ENCODE data around the gene ARHGAP42.
A peak's percentile ranks its signal among the peaks of the same experiment; 100 is the strongest.

Gene ARHGAP42, protein sequence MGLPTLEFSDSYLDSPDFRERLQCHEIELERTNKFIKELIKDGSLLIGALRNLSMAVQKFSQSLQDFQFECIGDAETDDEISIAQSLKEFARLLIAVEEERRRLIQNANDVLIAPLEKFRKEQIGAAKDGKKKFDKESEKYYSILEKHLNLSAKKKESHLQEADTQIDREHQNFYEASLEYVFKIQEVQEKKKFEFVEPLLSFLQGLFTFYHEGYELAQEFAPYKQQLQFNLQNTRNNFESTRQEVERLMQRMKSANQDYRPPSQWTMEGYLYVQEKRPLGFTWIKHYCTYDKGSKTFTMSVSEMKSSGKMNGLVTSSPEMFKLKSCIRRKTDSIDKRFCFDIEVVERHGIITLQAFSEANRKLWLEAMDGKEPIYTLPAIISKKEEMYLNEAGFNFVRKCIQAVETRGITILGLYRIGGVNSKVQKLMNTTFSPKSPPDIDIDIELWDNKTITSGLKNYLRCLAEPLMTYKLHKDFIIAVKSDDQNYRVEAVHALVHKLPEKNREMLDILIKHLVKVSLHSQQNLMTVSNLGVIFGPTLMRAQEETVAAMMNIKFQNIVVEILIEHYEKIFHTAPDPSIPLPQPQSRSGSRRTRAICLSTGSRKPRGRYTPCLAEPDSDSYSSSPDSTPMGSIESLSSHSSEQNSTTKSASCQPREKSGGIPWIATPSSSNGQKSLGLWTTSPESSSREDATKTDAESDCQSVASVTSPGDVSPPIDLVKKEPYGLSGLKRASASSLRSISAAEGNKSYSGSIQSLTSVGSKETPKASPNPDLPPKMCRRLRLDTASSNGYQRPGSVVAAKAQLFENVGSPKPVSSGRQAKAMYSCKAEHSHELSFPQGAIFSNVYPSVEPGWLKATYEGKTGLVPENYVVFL

DNA sequence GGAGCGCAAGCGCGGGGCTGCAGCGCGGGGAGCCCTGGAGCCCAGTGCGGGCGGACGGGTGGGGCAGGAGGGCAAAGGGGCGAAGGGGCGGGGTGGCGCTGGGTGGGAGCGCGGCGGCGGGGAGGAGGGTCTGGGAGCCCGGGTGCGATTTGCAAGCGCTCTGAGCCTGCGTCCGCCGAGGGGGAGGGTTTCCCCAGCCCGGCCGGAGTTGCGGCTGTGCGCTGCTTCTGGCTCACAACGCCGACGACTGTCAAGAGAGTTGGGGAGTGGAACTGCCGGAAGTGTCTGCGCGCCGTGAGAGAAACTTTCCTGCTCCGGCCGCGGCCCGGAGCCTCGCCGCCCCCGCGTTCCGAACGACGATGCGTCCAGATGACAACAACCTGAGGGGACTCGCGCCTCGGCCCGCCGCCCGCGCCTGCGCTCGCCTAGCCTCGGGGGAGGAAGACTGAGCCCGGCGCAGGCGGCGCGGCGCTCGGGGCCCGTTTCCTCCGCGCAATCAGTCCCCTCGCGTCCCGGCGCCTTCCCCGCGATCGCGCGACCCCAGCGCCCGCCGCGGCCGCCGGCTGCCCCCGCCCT, at the start of gene ARHGAP42:
Gene ARHGAP42, plus strand, starts transcription at position 235 of the 576 bp plus-strand sequence. CDS start 391 bp downstream, outside the sequence.
- Histone ChIP-seq H3K27ac (no peak within 1 kb of the TSS), H3K4me1 (ENCODE audit: control insufficient read depth in 1 of 2, insufficient read depth in 1 of 2, low read depth in 1 of 2, low read length in 1 of 2) (no peaks in the 10 kb centered on the region), H3K4me3 (ENCODE audit: low read depth in 1 of 2, low read length in 1 of 2) (peak within 1 kb of the TSS; percentile 11 to 54), H3K9me3 (no peaks in the 10 kb centered on the region), H3K27me3 (peaks cover 60% of the 10 kb centered on the region), H3K36me3 (no peaks in the 10 kb centered on the region)
- no peak for TF ChIP-seq CTCF (IDR thresholded peaks at IDR 0.05)

- H3K4me1 ChIP-seq (ENCODE audit: control insufficient read depth in 1 of 2, insufficient read depth in 1 of 2, low read depth in 1 of 2, low read length in 1 of 2), result no peaks in the 10 kb centered on the region
- no peaks in the 10 kb centered on the region for H3K9me3 ChIP-seq
- no peak for TF ChIP-seq CTCF (IDR thresholded peaks at IDR 0.05)
- no peaks in the 10 kb centered on the region for H3K27me3 ChIP-seq
- H3K36me3 ChIP-seq, result no peaks in the 10 kb centered on the region
- no peak overlapping the region for H3K27ac ChIP-seq
- H3K4me3 ChIP-seq (ENCODE audit: low read depth in 1 of 2, low read length in 1 of 2), result no peak overlapping the region
Measured at GRCh38 chr11:100637706-100638105, 49.4 kb upstream of the ARHGAP42 start.

DNA sequence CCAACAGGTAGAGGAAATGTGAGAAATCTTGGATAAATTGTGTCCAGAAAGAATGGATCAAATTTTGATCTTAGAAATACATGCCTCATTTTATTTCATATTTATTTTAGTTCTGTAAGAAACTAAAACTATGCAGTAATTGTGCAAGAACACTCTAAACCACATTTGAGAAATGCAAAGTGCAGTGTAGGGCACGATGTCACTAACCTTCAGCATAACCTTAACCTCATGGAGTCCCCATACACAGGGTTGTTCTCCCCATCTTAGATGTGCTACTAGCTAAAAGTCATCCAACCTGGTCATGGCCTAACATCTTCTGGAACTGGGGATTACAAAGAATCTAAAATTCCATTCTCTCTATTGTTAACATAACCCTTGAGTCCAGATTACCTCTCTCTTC, 48.4 kb upstream of the ARHGAP42 start:
- H3K4me1 ChIP-seq (ENCODE audit: control insufficient read depth in 1 of 2, insufficient read depth in 1 of 2, low read depth in 1 of 2, low read length in 1 of 2), result no peaks in the 10 kb centered on the region
- H3K36me3 ChIP-seq, result no peaks in the 10 kb centered on the region
- H3K4me3 ChIP-seq (ENCODE audit: low read depth in 1 of 2, low read length in 1 of 2), result no peak overlapping the region
- TF ChIP-seq CTCF (IDR thresholded peaks at IDR 0.05), result no peak
- no peaks in the 10 kb centered on the region for H3K27me3 ChIP-seq
- no peak overlapping the region for H3K27ac ChIP-seq
- H3K9me3 ChIP-seq, result no peaks in the 10 kb centered on the region

DNA sequence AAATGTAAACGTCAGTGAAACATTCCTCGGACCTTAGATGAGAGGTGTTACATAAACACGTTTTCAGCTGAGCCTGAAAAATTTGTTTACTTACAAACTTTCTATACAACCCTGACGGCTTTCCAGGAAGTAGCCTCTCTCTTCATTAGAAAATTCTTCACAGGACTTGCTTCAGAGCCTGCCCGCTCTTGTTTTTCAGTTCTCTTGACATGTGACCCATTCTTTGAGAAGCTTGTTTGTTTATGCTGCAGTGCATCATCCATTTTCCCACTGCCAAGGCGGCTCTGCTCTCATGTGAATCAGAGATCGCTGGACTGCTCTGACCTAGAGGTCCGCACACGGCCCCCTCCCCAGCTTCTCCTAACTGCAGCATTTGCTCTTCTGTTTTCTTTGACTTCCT, 47.9 kb upstream of the ARHGAP42 start:
- H3K27me3 ChIP-seq, result no peaks in the 10 kb centered on the region
- TF ChIP-seq CTCF (IDR thresholded peaks at IDR 0.05), result no peak
- no peaks in the 10 kb centered on the region for H3K36me3 ChIP-seq
- no peaks in the 10 kb centered on the region for H3K9me3 ChIP-seq
- no peak overlapping the region for H3K27ac ChIP-seq
- no peaks in the 10 kb centered on the region for H3K4me1 ChIP-seq (ENCODE audit: control insufficient read depth in 1 of 2, insufficient read depth in 1 of 2, low read depth in 1 of 2, low read length in 1 of 2)
- H3K4me3 ChIP-seq (ENCODE audit: low read depth in 1 of 2, low read length in 1 of 2), result no peak overlapping the region

DNA sequence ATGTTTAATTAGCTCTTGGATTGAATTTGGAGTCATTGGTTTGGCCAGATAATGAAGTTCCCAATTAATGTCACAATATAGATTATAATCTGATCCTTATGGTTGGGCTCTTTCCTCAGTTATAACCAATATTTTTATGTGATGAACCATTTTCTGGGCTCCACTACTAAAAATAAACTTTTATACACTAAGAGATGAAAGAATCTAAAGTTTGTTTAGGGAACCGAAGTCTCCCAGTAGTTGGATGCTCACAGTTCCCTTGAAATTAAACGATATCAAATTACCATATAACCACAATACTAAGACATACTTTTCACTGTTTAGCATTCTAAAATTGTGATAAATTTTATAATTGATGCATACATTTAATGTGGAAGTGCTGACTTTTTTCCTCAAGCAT, 47.0 kb upstream of the ARHGAP42 start:
- Histone ChIP-seq H3K27me3 (no peaks in the 10 kb centered on the region), H3K4me1 (ENCODE audit: control insufficient read depth in 1 of 2, insufficient read depth in 1 of 2, low read depth in 1 of 2, low read length in 1 of 2) (no peaks in the 10 kb centered on the region), H3K4me3 (ENCODE audit: low read depth in 1 of 2, low read length in 1 of 2) (no peak overlapping the region), H3K9me3 (no peaks in the 10 kb centered on the region), H3K27ac (no peak overlapping the region), H3K36me3 (no peaks in the 10 kb centered on the region)
- no peak for TF ChIP-seq CTCF (IDR thresholded peaks at IDR 0.05)

All from neutrophil (primary cell).